AG04449 (cell line): ENCODE results near the gene UBE2E1.

Experiments used
- CTCF ChIA-PET: fragments of 350-600 bp; formaldehyde crosslinking; extraction: SDS; loops from one replicate; lab custom pipeline; 2021; ENCODE audit warnings: antibody characterized with exemption; lab: Yijun Ruan, JAX
- POLR2A ChIA-PET: fragments of 400-600, 350-600 bp; formaldehyde crosslinking; extraction: SDS; loops from one replicate; lab custom pipeline; 2020; ENCODE audit warnings: antibody characterized with exemption, inconsistent platforms; lab: Yijun Ruan, JAX
- DNase-seq: peaks from one replicate; pipeline ENCODE4 v3.0.0-alpha.2; 2010; ENCODE audit warnings: low read depth, low spot score
- H3K4me3 ChIP-seq: 2 replicates; pipeline ENCODE4 v1.5.1; 2011; ENCODE audit warnings: low read depth, mild to moderate bottlenecking, control low read depth, low read length
- CTCF ChIP-seq: IDR thresholded peaks from one replicate; pipeline ENCODE4 v1.5.1; 2011; ENCODE audit warnings: mild to moderate bottlenecking, moderate library complexity, low read length, control low read depth, inconsistent platforms; ENCODE audit not compliant: insufficient read depth; ENCODE audit errors: missing control alignments

UBE2E1 gene

DNA sequence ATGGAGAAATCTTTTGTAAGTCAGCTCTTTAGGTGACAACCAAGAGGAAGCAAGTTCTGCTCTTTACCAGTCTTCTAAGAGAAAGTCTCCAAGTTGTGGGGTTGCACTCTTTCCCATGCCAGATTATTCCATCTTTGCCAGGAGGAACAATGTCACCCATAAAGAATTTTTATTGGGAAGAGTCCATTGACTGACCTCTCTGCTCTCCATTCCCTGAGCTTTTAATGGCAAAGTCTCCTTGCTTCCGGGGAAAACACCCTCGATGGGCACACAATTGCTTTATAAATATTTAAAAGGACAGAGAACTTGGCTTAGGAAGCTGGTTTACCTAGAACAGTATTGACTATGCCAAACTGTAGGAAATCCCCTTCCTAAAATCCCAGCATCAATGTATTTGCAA, 19.9 kb upstream of the UBE2E1 start:
- H3K4me3 ChIP-seq = no peak overlapping the region
- TF ChIP-seq CTCF = no peak
- no peak for DNase-seq
- POLR2A ChIA-PET = no interaction called here
- CTCF ChIA-PET = interaction anchor here (0.9 kb wide), 1 partner anchor 12 kb away, joined by 3 read pairs; no protein-coding TSS in a partner anchor

DNA sequence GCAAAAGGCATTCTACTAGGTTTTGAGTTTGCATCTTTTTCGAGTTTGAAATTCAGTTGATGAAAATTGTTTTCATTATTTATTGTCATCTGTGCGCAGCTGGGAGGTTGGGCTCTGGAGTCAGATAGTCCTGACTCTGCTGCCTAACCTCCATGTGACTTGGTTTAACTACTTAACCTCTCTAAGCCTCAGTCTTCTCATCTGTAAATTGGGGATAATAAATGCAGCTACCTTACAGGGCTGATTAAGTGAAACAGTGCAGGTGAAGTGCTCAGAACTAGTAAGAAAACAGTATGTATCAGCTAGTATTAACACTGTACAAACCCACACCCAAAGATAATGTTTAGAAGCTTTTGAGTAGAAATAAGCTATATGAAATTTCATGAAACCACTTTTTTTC, 14.1 kb upstream of the UBE2E1 start:
- no peak overlapping the region for H3K4me3 ChIP-seq
- TF ChIP-seq CTCF = no peak
- DNase-seq = no peak
- ChIA-PET POLR2A (interaction anchor here (0.6 kb wide), 1 partner anchor 535 kb away, joined by 3 read pairs; no protein-coding TSS in a partner anchor), CTCF (interaction anchor here (0.9 kb wide), 1 partner anchor 14 kb away, joined by 4 read pairs; no protein-coding TSS in a partner anchor)

DNA sequence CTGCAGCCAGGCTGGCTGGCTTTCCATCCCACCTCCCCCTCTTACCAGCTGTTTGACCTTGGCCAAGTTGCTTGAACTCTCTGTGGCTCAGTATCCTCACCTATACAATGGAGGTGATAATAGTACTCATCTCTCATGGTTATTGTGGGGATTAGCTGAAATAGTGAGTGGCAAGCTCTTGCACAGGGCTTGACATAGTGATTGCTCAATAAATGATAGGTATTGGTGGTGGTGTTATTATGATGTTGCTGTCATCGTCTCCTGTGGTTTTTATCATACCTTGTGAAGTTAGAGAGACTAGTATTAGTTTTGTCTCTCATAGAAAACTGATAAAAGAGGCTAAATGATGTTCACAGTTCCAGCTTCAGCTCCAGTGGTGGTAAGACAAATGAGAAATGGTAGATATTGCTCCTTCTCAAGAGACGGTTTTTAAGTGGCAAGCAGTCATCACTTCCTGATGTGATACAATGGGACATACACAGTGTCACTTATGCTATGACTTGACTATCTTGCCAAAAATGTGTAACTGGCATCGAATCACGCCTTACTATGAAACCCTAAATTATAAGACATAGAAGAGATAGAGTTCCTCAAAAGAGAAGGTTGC, 12.1 kb upstream of the UBE2E1 start:
- ChIA-PET CTCF (no interaction called here), POLR2A (no interaction called here)
- no peak for TF ChIP-seq CTCF

DNA sequence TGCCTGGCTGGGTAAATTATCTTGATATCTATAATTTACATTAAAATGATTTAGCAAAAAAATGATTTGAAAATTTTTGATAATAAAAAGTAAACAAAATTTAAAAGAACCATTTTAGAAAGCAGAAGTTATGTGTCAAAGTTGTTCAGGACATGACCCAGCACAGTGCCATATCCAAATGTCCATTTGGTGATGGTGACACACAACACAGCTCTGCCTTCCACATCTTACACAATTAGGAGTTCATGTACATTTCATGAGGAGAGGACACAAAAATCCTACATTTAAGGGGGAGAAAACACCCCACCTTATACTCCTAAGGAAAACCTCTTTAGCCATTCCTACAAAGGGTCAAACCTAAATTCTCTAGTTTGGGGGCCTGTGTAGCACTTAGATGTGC, 10.7 kb upstream of the UBE2E1 start:
- POLR2A ChIA-PET = no interaction called here
- no peak for DNase-seq
- no peak overlapping the region for H3K4me3 ChIP-seq
- TF ChIP-seq CTCF = no peak
- CTCF ChIA-PET = no interaction called here

More for the DNA sequence above, 12.1 kb upstream of the UBE2E1 start:
- DNase-seq = no peak
- no peak overlapping the region for H3K4me3 ChIP-seq

DNA sequence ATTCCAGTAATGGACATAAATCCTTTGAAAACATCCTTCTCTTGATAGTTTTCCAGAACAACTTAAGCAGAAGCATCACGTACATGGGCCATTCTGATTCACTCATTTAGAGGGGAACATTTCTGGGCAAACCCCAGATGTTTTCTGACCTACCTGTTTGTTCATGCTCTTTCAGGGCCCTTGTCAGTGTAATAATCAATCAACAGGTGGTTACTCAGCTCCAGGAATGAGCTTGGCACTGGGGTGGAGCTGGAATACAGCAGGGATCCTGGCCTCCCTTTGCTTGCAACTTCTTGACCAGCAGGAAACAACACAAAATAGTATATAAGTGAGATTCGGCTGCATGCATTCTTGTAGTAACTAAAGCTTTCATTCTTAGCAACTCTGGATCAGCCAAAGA, 9.2 kb upstream of the UBE2E1 start:
- TF ChIP-seq CTCF = no peak
- ChIA-PET POLR2A (no interaction called here), CTCF (no interaction called here)
- no peak for DNase-seq
- no peak overlapping the region for H3K4me3 ChIP-seq

DNA sequence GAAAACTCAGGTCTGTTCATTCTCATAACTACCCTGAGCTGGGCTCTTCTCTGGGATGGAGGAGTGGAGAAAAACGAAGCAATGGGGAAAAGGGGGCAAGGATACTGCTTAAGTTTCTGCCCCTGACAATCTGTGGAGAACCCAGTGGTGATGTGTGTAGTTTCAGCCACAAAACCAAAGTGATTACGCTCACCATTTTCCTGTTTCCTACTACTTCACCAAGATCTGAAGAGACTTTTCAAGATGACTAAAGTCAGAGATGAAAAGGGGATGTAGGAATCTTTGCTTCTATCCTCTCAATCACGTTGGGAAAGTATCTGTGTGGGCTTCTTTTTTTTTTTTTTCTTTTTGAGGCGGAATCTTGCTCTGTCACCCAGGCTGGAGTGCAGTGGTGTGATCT, 8.3 kb upstream of the UBE2E1 start:
- CTCF ChIA-PET = no interaction called here
- TF ChIP-seq CTCF = no peak
- H3K4me3 ChIP-seq = no peak overlapping the region
- POLR2A ChIA-PET = no interaction called here
- no peak for DNase-seq
